ENCODE results near the gene CDC42EP5.

The CDC42EP5 gene

GRCh38 chr19:54461613-54462012 lies 11.5 kb downstream of the CDC42EP5 start:
- no peak for DNase-seq

- no peak for DNase-seq
Observed at GRCh38 chr19:54461210-54461609, 11.9 kb downstream of the CDC42EP5 start.

GRCh38 chr19:54460230-54461005 lies 12.7 kb downstream of the CDC42EP5 start:
- no peak for DNase-seq

- no peak for DNase-seq
Observed at GRCh38 chr19:54459282-54460229, 13.5 kb downstream of the CDC42EP5 start.

- DNase-seq: no peak
Observed at GRCh38 chr19:54458648-54459281, 14.3 kb downstream of the CDC42EP5 start.

GRCh38 chr19:54457773-54458647 lies 15.1 kb downstream of the CDC42EP5 start:
- no peak for DNase-seq

- no peak for DNase-seq
Observed at GRCh38 chr19:54456423-54457373, 16.4 kb downstream of the CDC42EP5 start.

- DNase-seq: no peak
Observed at GRCh38 chr19:54455786-54456422, 17.2 kb downstream of the CDC42EP5 start.

- no peak for DNase-seq
Observed at GRCh38 chr19:54454781-54455675, 18.1 kb downstream of the CDC42EP5 start.

- no peak for DNase-seq
Observed at GRCh38 chr19:54453921-54454780, 18.9 kb downstream of the CDC42EP5 start.

GRCh38 chr19:54452626-54453025 lies 20.5 kb downstream of the CDC42EP5 start:
- no peak for DNase-seq

GRCh38 chr19:54451997-54452396 lies 21.1 kb downstream of the CDC42EP5 start:
- no peak for DNase-seq

GRCh38 chr19:54451331-54451871 lies 21.7 kb downstream of the CDC42EP5 start:
- DNase-seq: no peak

- no peak for DNase-seq
Observed at GRCh38 chr19:54449701-54450069, 23.4 kb downstream of the CDC42EP5 start.

- DNase-seq: peak; percentile 98
Observed at GRCh38 chr19:54448774-54449700, 24.1 kb downstream of the CDC42EP5 start, which contains the start of gene LENG8. TSS of gene LENG8 (plus strand) at chr19:54449199. CDS start at chr19:54451345, 2,146 bp downstream.

GRCh38 chr19:54448040-54448773 lies 24.9 kb downstream of the CDC42EP5 start:
- peak; percentile 53 for DNase-seq
